ENCODE measurements around the gene FUZ.

Gene FUZ

GRCh38 chr19:49847731-49848696 is 34.9 kb upstream of the FUZ start:
- in situ Hi-C loops (cut with HindIII; ENCODE audit: low pct_unique_long_range_greater_than_20kb, low sequenced_read_pairs), result no loop called here
- no peak for DNase-seq (ENCODE audit: low read depth in 1 of 2, low spot score in 1 of 2)
- no peak for TF ChIP-seq JUND (IDR thresholded peaks at IDR 0.05; ENCODE audit: low read depth)

GRCh38 chr19:49846408-49846807 is 33.3 kb upstream of the FUZ start:
- no peak for TF ChIP-seq JUND (IDR thresholded peaks at IDR 0.05; ENCODE audit: low read depth)
- in situ Hi-C loops (cut with HindIII; ENCODE audit: low pct_unique_long_range_greater_than_20kb, low sequenced_read_pairs), result no loop called here
- DNase-seq (ENCODE audit: low read depth in 1 of 2, low spot score in 1 of 2), result no peak

GRCh38 chr19:49845414-49845813 is 32.3 kb upstream of the FUZ start:
- TF ChIP-seq JUND (IDR thresholded peaks at IDR 0.05; ENCODE audit: low read depth), result no peak
- DNase-seq (ENCODE audit: low read depth in 1 of 2, low spot score in 1 of 2), result no peak
- in situ Hi-C loops (cut with HindIII; ENCODE audit: low pct_unique_long_range_greater_than_20kb, low sequenced_read_pairs), result no loop called here

GRCh38 chr19:49844138-49845095 is 31.3 kb upstream of the FUZ start:
- no peak for TF ChIP-seq JUND (IDR thresholded peaks at IDR 0.05; ENCODE audit: low read depth)
- in situ Hi-C loops (cut with HindIII; ENCODE audit: low pct_unique_long_range_greater_than_20kb, low sequenced_read_pairs), result no loop called here
- DNase-seq (ENCODE audit: low read depth in 1 of 2, low spot score in 1 of 2), result no peak

GRCh38 chr19:49843265-49843664 is 30.2 kb upstream of the FUZ start:
- in situ Hi-C loops (cut with HindIII; ENCODE audit: low pct_unique_long_range_greater_than_20kb, low sequenced_read_pairs), result no loop called here
- TF ChIP-seq JUND (IDR thresholded peaks at IDR 0.05; ENCODE audit: low read depth), result no peak
- DNase-seq (ENCODE audit: low read depth in 1 of 2, low spot score in 1 of 2), result no peak

GRCh38 chr19:49840736-49841249 is 27.7 kb upstream of the FUZ start:
- in situ Hi-C loops (cut with HindIII; ENCODE audit: low pct_unique_long_range_greater_than_20kb, low sequenced_read_pairs), result no loop called here

GRCh38 chr19:49840321-49840720 is 27.2 kb upstream of the FUZ start:
- in situ Hi-C loops (cut with HindIII; ENCODE audit: low pct_unique_long_range_greater_than_20kb, low sequenced_read_pairs), result no loop called here
- TF ChIP-seq JUND (IDR thresholded peaks at IDR 0.05; ENCODE audit: low read depth), result no peak
- no peak for DNase-seq (ENCODE audit: low read depth in 1 of 2, low spot score in 1 of 2)

More at GRCh38 chr19:49840736-49841249, 27.7 kb upstream of the FUZ start:
- DNase-seq (ENCODE audit: low read depth in 1 of 2, low spot score in 1 of 2), result no peak
- TF ChIP-seq JUND (IDR thresholded peaks at IDR 0.05; ENCODE audit: low read depth), result no peak

GRCh38 chr19:49839713-49840112 is 26.6 kb upstream of the FUZ start:
- TF ChIP-seq JUND (IDR thresholded peaks at IDR 0.05; ENCODE audit: low read depth), result no peak
- in situ Hi-C loops (cut with HindIII; ENCODE audit: low pct_unique_long_range_greater_than_20kb, low sequenced_read_pairs), result no loop called here
- no peak for DNase-seq (ENCODE audit: low read depth in 1 of 2, low spot score in 1 of 2)

- in situ Hi-C loops (cut with HindIII; ENCODE audit: low pct_unique_long_range_greater_than_20kb, low sequenced_read_pairs), result no loop called here
- no peak for DNase-seq (ENCODE audit: low read depth in 1 of 2, low spot score in 1 of 2)
- no peak for TF ChIP-seq JUND (IDR thresholded peaks at IDR 0.05; ENCODE audit: low read depth)
These were observed 25.9 kb upstream of the FUZ start for GRCh38 chr19:49838885-49839588.

GRCh38 chr19:49837425-49837824 is 24.3 kb upstream of the FUZ start:
- TF ChIP-seq JUND (IDR thresholded peaks at IDR 0.05; ENCODE audit: low read depth), result no peak
- in situ Hi-C loops (cut with HindIII; ENCODE audit: low pct_unique_long_range_greater_than_20kb, low sequenced_read_pairs), result no loop called here
- no peak for DNase-seq (ENCODE audit: low read depth in 1 of 2, low spot score in 1 of 2)

GRCh38 chr19:49837009-49837310 is 23.9 kb upstream of the FUZ start:
- in situ Hi-C loops (cut with HindIII; ENCODE audit: low pct_unique_long_range_greater_than_20kb, low sequenced_read_pairs), result no loop called here
- TF ChIP-seq JUND (IDR thresholded peaks at IDR 0.05; ENCODE audit: low read depth), result no peak

More at GRCh38 chr19:49837009-49837310, 23.9 kb upstream of the FUZ start:
- no peak for DNase-seq (ENCODE audit: low read depth in 1 of 2, low spot score in 1 of 2)

Data from T47D (cell line).